Mammary epithelial cell (primary cell): Measurements from ENCODE around the gene CYTH3.

ENCODE experiments used
- CTCF ChIP-seq, 2 donors: IDR thresholded peaks in 1 of 2; conservative IDR thresholded peaks in 1 of 2; 2 replicates each; pipeline ENCODE4 v1.5.1; 2011 to 2012; ENCODE audit warnings: inconsistent platforms in 2 of 2, low read length in 2 of 2, mild to moderate bottlenecking in 2 of 2, control low read depth in 1 of 2, low read depth in 1 of 2; ENCODE audit not compliant: insufficient read depth in 1 of 2; ENCODE audit errors: extremely low read depth in 1 of 2
- EZH2 ChIP-seq: IDR thresholded peaks from 2 replicates; pipeline ENCODE4 v1.6.1; 2012; ENCODE audit warnings: low read length, inconsistent platforms, borderline replicate concordance

DNA sequence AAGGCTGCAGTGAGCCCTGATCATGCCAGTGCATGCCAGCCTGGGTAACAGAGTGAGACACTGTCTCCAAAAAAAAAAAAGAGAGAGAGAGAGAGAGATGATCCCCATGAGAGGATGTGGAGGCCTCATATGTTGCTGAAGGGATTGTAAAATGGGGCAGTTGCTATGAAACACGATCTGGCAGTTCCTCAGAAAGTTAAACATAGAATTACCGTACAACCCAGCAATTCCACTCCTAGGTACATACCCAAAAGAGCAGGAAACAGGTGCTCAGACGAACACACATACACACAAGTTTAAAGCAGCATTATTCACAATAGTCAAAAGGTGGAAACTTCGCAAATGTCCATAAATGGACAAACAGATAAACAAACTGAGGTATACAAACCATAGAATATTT, 27.4 kb upstream of the CYTH3 start:
- TF ChIP-seq CTCF (conservative IDR thresholded peaks at IDR 0.05 in 1 of 2, IDR thresholded peaks at IDR 0.05 in 1 of 2; ENCODE audit: extremely low read depth in 1 of 2, insufficient read depth in 1 of 2, low read depth in 1 of 2, low read length in 2 of 2) (no peak), EZH2 (no peak)
